Type B pancreatic cell (in vitro differentiated cells): ENCODE data around the gene CPLX1. TPM values are rescaled to one million over a fixed set of nuclear protein-coding genes. Genes with fewer than 3 reads are reported as not detected.
"Not testable (repeated sequence)": the region's sequence is repeated elsewhere in the genome, so short reads cannot be mapped to it uniquely, and the experiment has no call there.

ENCODE experiments used
- DNase-seq: peaks from one replicate; pipeline ENCODE4 v3.0.0; 2021; ENCODE audit warnings: mixed read lengths; ENCODE audit not compliant: unreplicated experiment; ENCODE audit errors: extremely low spot score
- H3K27ac Mint-ChIP-seq: 2 replicates; pipeline ENCODE4 v1.8.0; 2021; ENCODE audit warnings: mild to moderate bottlenecking, mixed read lengths
- H3K27me3 Mint-ChIP-seq: 2 replicates; pipeline ENCODE4 v1.8.0; 2021; ENCODE audit warnings: mixed read lengths
- H3K36me3 Mint-ChIP-seq: 2 replicates; pipeline ENCODE4 v1.8.0; 2021; ENCODE audit warnings: mixed read lengths
- H3K4me1 Mint-ChIP-seq: one replicate; pipeline ENCODE4 v1.8.0; 2021; ENCODE audit warnings: mixed read lengths; ENCODE audit not compliant: unreplicated experiment
- H3K4me3 Mint-ChIP-seq: 2 replicates; pipeline ENCODE4 v1.8.0; 2021; ENCODE audit warnings: mild to moderate bottlenecking, mixed read lengths
- H3K9me3 Mint-ChIP-seq: 2 replicates; pipeline ENCODE4 v1.8.0; 2021; ENCODE audit warnings: mixed read lengths
- total RNA-seq: library from RNA; stranded (reverse); gene quantifications from 2 replicates; pipeline ENCODE4 v1.2.1, GENCODE V29; 2021; ENCODE audit warnings: low replicate concordance
- TF ChIP-seq, protein P1 (sequence below): fragments of 200-600 bp; sonication (generic); conservative IDR thresholded peaks from 2 replicates; pipeline ENCODE4 v1.5.0; 2021; ENCODE audit warnings: antibody characterized with exemption, mild to moderate bottlenecking

The CPLX1 gene
- total RNA-seq, 1 donor from 2014 or later = 5.6 TPM

DNA sequence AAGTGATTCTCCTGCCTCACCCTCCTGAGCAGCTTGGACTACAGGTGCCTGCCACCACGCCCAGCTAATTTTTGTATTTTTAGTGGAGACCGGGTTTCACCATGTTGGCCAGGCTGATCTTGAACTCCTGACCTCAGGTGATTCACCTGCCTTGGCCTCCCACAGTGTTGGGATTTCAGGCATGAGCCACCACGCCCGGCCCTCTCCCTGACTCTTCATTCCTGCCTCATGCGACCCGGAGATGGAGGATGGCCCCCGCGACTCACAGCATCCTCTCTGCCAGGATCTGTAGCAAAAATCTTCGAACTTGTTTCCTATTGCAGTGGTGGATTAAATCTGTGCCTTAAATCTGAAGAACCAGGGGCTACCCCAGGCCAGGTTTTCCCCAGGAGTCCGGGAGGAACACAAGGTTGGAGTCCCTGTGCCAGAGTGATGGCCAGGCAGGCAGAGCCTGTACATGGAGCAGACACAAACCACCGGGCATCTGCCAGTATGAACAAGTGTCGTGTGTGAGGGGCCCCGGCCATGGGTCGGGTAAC, 11.5 kb downstream of the CPLX1 start:
- Mint-ChIP-seq H3K27me3 (peaks cover 58% of the 10 kb centered on the region), H3K27ac (no peak overlapping the region), H3K4me1 (peaks cover 5% of the 10 kb centered on the region), H3K9me3 (no peaks in the 10 kb centered on the region), H3K4me3 (no peak overlapping the region), H3K36me3 (no peaks in the 10 kb centered on the region)
- TF ChIP-seq, protein P1, sequence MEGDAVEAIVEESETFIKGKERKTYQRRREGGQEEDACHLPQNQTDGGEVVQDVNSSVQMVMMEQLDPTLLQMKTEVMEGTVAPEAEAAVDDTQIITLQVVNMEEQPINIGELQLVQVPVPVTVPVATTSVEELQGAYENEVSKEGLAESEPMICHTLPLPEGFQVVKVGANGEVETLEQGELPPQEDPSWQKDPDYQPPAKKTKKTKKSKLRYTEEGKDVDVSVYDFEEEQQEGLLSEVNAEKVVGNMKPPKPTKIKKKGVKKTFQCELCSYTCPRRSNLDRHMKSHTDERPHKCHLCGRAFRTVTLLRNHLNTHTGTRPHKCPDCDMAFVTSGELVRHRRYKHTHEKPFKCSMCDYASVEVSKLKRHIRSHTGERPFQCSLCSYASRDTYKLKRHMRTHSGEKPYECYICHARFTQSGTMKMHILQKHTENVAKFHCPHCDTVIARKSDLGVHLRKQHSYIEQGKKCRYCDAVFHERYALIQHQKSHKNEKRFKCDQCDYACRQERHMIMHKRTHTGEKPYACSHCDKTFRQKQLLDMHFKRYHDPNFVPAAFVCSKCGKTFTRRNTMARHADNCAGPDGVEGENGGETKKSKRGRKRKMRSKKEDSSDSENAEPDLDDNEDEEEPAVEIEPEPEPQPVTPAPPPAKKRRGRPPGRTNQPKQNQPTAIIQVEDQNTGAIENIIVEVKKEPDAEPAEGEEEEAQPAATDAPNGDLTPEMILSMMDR = no peak
- DNase-seq = no peak

- H3K9me3 Mint-ChIP-seq = no peaks in the 10 kb centered on the region
- no peak overlapping the region for H3K27ac Mint-ChIP-seq
- H3K4me3 Mint-ChIP-seq = no peak overlapping the region
- peaks cover 5% of the 10 kb centered on the region for H3K4me1 Mint-ChIP-seq
- no peaks in the 10 kb centered on the region for H3K36me3 Mint-ChIP-seq
- no peak for DNase-seq
- peaks cover 55% of the 10 kb centered on the region for H3K27me3 Mint-ChIP-seq
- TF ChIP-seq, protein P1 = no peak
Measured at GRCh38 chr4:813900-814299, 12.0 kb downstream of the CPLX1 start.

- TF ChIP-seq, protein P1 = no peak
- peaks cover 34% of the 10 kb centered on the region for H3K27me3 Mint-ChIP-seq
- H3K36me3 Mint-ChIP-seq = no peaks in the 10 kb centered on the region
- H3K4me3 Mint-ChIP-seq = no peak overlapping the region
- H3K4me1 Mint-ChIP-seq = no peaks in the 10 kb centered on the region
- peaks cover 5% of the 10 kb centered on the region for H3K9me3 Mint-ChIP-seq
- no peak overlapping the region for H3K27ac Mint-ChIP-seq
- no peak for DNase-seq
Measured at GRCh38 chr4:808860-809570, 16.9 kb downstream of the CPLX1 start.

DNA sequence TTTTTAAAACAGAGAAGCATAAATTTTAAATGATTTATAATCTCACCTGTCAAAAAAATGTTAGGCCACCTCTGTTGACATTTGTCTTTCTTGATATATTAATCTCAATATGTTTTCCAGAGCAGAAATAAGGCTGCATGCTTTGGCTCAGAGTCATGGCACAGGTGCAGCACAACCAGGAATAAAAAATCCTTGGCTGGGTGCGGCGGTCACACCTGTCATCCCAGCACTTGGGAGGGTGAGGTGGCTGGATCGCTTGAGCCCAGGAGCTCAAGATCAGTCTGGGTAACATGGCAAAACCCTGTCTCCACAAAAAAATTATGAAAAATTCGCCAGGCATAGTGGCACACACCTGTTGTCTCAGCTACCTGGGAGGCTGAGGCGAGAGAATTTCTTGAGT, 18.1 kb downstream of the CPLX1 start:
- Mint-ChIP-seq H3K36me3 (no peaks in the 10 kb centered on the region), H3K9me3 (peaks cover 5% of the 10 kb centered on the region), H3K27me3 (peaks cover 22% of the 10 kb centered on the region), H3K4me3 (no peak overlapping the region), H3K4me1 (no peaks in the 10 kb centered on the region), H3K27ac (no peak overlapping the region)
- no peak for DNase-seq
- TF ChIP-seq, protein P1 = no peak

DNA sequence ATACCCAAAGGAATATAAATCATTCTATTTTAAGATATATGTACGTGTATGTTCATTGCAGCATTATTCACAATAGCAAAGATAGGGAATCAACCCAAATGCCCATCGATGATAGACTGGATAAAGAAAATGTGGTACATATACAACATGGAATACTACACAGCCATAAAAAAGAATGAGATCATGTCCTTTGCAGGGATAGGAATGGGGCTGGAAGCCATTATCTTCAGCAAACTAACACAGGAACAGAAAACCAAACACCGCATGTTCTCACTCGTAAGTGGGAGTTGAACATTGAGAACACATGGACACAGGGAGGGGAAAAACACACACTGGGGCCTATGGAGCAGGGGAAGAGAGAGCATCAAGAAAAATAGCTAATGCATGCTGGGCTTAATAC, 18.9 kb downstream of the CPLX1 start:
- not testable (repeated sequence) for H3K9me3 Mint-ChIP-seq, H3K27ac Mint-ChIP-seq, H3K4me3 Mint-ChIP-seq, H3K36me3 Mint-ChIP-seq, H3K4me1 Mint-ChIP-seq, DNase-seq
- H3K27me3 Mint-ChIP-seq = peaks cover 13% of the 10 kb centered on the region

GRCh38 chr4:804804-805203, 21.1 kb downstream of the CPLX1 start:
- no peak overlapping the region for H3K4me3 Mint-ChIP-seq
- H3K36me3 Mint-ChIP-seq = no peaks in the 10 kb centered on the region
- peaks cover 8% of the 10 kb centered on the region for H3K9me3 Mint-ChIP-seq
- TF ChIP-seq, protein P1 = no peak
- no peaks in the 10 kb centered on the region for H3K4me1 Mint-ChIP-seq
- H3K27ac Mint-ChIP-seq = no peak overlapping the region
- DNase-seq = no peak
- H3K27me3 Mint-ChIP-seq = peaks cover 7% of the 10 kb centered on the region
